GM23248 (cell line): ENCODE results near the gene HOXC12. TPM values are rescaled to one million over a fixed set of nuclear protein-coding genes. Genes with fewer than 3 reads are reported as not detected.

Experiments
- DNase-seq: peaks from one replicate; pipeline ENCODE4 v3.0.0-alpha.2; 2015
- H2AFZ ChIP-seq: fragments of 200-600 bp; sonication (generic); 2 replicates; pipeline ENCODE4 v1.6.1; 2016; ENCODE audit warnings: antibody characterized with exemption
- H3F3A ChIP-seq: fragments of 200-600 bp; sonication (generic); 2 replicates; pipeline ENCODE4 v1.6.1; 2016; ENCODE audit warnings: mild to moderate bottlenecking, antibody characterized with exemption, mixed run types; ENCODE audit not compliant: insufficient read depth
- H3K27ac ChIP-seq: fragments of 200-600 bp; sonication (generic); 2 replicates; pipeline ENCODE4 v1.5.1; 2016; ENCODE audit warnings: mild to moderate bottlenecking
- H3K27me3 ChIP-seq: fragments of 200-600 bp; sonication (generic); replicated peaks from 2 replicates; pipeline ENCODE4 v1.6.1; 2016; ENCODE audit warnings: mild to moderate bottlenecking; ENCODE audit not compliant: insufficient read depth
- H3K36me3 ChIP-seq: fragments of 200-600 bp; sonication (generic); 2 replicates; pipeline ENCODE4 v1.6.1; 2016; ENCODE audit warnings: low read depth, mild to moderate bottlenecking
- H3K4me1 ChIP-seq: fragments of 200-600 bp; sonication (generic); 2 replicates; pipeline ENCODE4 v1.6.1; 2016; ENCODE audit warnings: mild to moderate bottlenecking; ENCODE audit not compliant: insufficient read depth
- H3K4me2 ChIP-seq: fragments of 200-600 bp; sonication (generic); one replicate; pipeline ENCODE4 v1.6.1; 2016; ENCODE audit warnings: mild to moderate bottlenecking; ENCODE audit not compliant: unreplicated experiment
- H3K4me3 ChIP-seq: fragments of 200-600 bp; sonication (generic); 2 replicates; pipeline ENCODE4 v1.5.1; 2016; ENCODE audit warnings: mild to moderate bottlenecking
- H3K79me2 ChIP-seq: fragments of 200-600 bp; sonication (generic); 2 replicates; pipeline ENCODE4 v1.6.1; 2016; ENCODE audit warnings: mild to moderate bottlenecking; ENCODE audit not compliant: insufficient read depth
- H3K9ac ChIP-seq: fragments of 200-600 bp; sonication (generic); 2 replicates; pipeline ENCODE4 v1.6.1; 2016; ENCODE audit warnings: mild to moderate bottlenecking
- H3K9me2 ChIP-seq: fragments of 200-600 bp; sonication (generic); 2 replicates; pipeline ENCODE4 v1.6.1; 2016; ENCODE audit warnings: mixed run types, mild to moderate bottlenecking, moderate library complexity; ENCODE audit not compliant: insufficient read depth
- H3K9me3 ChIP-seq: fragments of 200-600 bp; sonication (generic); one replicate; pipeline ENCODE4 v1.6.1; 2017; ENCODE audit warnings: low read depth
- H4K20me1 ChIP-seq: fragments of 200-600 bp; sonication (generic); 2 replicates; pipeline ENCODE4 v1.6.0; 2016; ENCODE audit not compliant: insufficient read depth
- EZH2 ChIP-seq: fragments of 200-600 bp; sonication (generic); IDR thresholded peaks from 2 replicates; pipeline ENCODE4 v1.6.1; 2018; ENCODE audit warnings: antibody characterized with exemption, mild to moderate bottlenecking; ENCODE audit not compliant: insufficient read depth, poor library complexity, severe bottlenecking
- EZH2phosphoT487 ChIP-seq: fragments of 200-600 bp; sonication (generic); IDR thresholded peaks from 2 replicates; pipeline ENCODE4 v1.6.1; 2018; ENCODE audit warnings: antibody characterized with exemption, moderate library complexity, mild to moderate bottlenecking, low read depth; ENCODE audit not compliant: insufficient read depth
- WGBS, 2 experiments: methylation state at CpG; one replicate each; pipeline ENCODE4 v1.1.6; 2015 to 2017; ENCODE audit warnings: low lambda C conversion rate in 2 of 2, low coverage in 1 of 2; ENCODE audit errors: missing lambda C conversion rate in 2 of 2; 5-methylcytosine and 5-hydroxymethylcytosine counted together
- in situ Hi-C: fragments of 300-500 bp; cut with MboI; formaldehyde crosslinking; loops from 2 replicates; pipeline ENCODE4 v1.15.0; 2020
- polyA plus RNA-seq: library from polyadenylated mRNA; unstranded; fragments of >200 nt; fragmentation: Nextera tagmentation; extraction: Ambion mirVana; gene quantifications from 2 replicates; pipeline ENCODE4 v1.2.1, GENCODE V29; 2016
- total RNA-seq: library from RNA; depleted of rRNA; stranded (reverse); fragments of >200 nt; shearing (Covaris generic); gene quantifications from 2 replicates; pipeline ENCODE4 v1.2.3, GENCODE V29; 2014

HOXC12 gene
- total and polyA plus RNA-seq, 2 experiments from 2014 or later: not detected

- Histone ChIP-seq H3K9me3 (no peaks in the 10 kb centered on the region), H3K4me3 (no peak overlapping the region), H3K4me2 (no peak overlapping the region), H4K20me1 (no peaks in the 10 kb centered on the region), H3K36me3 (no peaks in the 10 kb centered on the region), H3F3A (no peaks in the 10 kb centered on the region), H3K4me1 (no peaks in the 10 kb centered on the region), H3K79me2 (no peaks in the 10 kb centered on the region), H2AFZ (no peak overlapping the region), H3K9ac (no peak overlapping the region), H3K27ac (no peak overlapping the region), H3K9me2 (no peaks in the 10 kb centered on the region), H3K27me3 (peaks cover 100% of the 10 kb centered on the region)
- WGBS, 2 experiments: 24 to 25% methylated on average over 4 of the region's 4 CpGs
- in situ Hi-C loops: no loop called here
- DNase-seq: no peak
- no peak for TF ChIP-seq EZH2
- no peak for TF ChIP-seq EZH2phosphoT487
These were observed 22.7 kb upstream of the HOXC12 start for GRCh38 chr12:53931844-53932581.

DNA sequence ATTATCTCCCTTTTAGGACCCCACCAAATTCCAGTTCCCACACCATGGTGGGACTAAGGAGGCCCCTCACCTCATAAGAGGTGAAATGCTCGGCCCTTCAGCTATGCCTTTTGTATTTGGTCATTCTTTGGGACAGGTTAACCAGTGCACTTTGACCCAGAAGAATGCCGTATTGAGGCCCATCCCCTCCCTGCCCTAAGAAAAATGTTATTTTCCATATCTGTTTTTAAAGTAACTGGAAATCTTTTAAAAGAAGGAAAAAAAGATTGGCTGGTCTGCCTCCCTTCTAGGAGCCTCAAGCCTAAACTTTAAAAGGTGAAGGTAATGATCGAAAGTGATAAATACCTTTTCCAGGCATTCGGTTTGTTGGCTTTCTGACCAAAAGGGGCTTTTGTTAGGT is 21.8 kb upstream of the HOXC12 start:
- Histone ChIP-seq H3K79me2 (no peaks in the 10 kb centered on the region), H3F3A (no peaks in the 10 kb centered on the region), H2AFZ (no peak overlapping the region), H3K9me3 (no peaks in the 10 kb centered on the region), H3K9me2 (no peaks in the 10 kb centered on the region), H3K9ac (no peak overlapping the region), H3K27ac (no peak overlapping the region), H3K4me3 (no peak overlapping the region), H3K4me2 (no peak overlapping the region), H3K4me1 (no peaks in the 10 kb centered on the region), H3K36me3 (no peaks in the 10 kb centered on the region), H3K27me3 (peaks cover 100% of the 10 kb centered on the region), H4K20me1 (no peaks in the 10 kb centered on the region)
- no peak for TF ChIP-seq EZH2
- TF ChIP-seq EZH2phosphoT487: no peak
- DNase-seq: no peak
- in situ Hi-C loops: no loop called here
- WGBS, 2 experiments: 63 to 64% methylated on average over 4 of the region's 4 CpGs

DNA sequence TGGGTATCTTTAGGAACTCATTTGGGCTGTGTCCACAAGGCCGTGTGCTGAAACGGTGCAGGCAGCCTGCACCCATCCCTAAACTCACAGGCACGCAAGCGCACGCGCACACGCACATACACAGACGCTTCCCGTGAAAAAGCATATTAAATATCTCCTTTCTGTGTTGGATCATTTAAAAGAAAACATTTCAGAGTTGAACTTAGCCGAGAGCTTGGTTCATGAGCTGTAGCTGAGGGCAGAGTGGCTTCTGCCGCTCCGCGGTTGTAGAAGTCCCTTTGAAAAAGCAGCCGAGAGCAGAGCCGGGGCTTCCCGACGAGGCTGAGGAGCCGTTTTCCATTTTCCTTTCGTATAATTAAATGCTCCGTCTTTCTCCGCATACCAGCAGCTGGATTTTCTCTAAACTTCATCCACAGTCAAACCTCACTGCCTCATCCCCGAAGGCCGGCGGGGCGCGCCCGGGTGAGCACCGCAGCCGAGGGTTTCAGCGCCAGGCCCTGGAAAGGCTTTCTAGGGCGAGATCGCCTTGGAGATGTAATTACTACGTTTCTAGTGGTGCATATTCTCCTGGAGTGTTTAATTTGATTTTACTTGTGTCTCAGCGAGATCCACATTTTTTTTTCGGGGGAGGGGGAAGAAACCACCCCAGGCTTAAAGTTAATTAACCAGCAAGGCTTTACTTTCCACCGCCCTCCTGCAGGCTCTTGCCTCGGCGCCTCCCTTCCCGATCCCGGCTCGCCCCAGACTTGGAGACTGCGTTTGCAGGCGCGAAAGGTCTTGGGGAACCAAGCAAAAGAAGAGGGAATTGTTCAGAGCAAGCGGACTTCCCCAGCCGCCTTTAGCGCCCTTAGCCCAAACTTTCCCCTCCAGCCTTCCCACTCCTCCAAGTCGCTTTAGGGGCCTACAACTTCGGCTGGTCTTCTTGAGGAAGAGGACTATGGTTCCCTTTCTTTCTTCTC is 19.0 kb upstream of the HOXC12 start:
- peak overlapping the region; percentile 19 for H3K4me3 ChIP-seq
- TF ChIP-seq EZH2 (peak; percentile 99), EZH2phosphoT487 (peak; percentile 57; the same call in 1 of the 2 replicates)
- H3K9me3 ChIP-seq: no peaks in the 10 kb centered on the region
- no peak overlapping the region for H3K27ac ChIP-seq
- H4K20me1 ChIP-seq: no peaks in the 10 kb centered on the region
- 16 to 19% methylated on average over 49 of the region's 49 CpGs for WGBS, 2 experiments
- H3K36me3 ChIP-seq: no peaks in the 10 kb centered on the region
- peak overlapping the region; percentile 25 for H3K4me2 ChIP-seq
- peak overlapping the region; percentile 19; the same call in 1 of the 2 replicates for H2AFZ ChIP-seq
- H3K79me2 ChIP-seq: no peaks in the 10 kb centered on the region
- H3K9me2 ChIP-seq: no peaks in the 10 kb centered on the region
- peak; percentile 29 for DNase-seq
- in situ Hi-C loops: no loop called here
- H3K27me3 ChIP-seq: peaks cover 100% of the 10 kb centered on the region
- H3F3A ChIP-seq: no peaks in the 10 kb centered on the region
- H3K4me1 ChIP-seq: no peaks in the 10 kb centered on the region
- H3K9ac ChIP-seq: no peak overlapping the region

GRCh38 chr12:53937099-53937498 is 17.6 kb upstream of the HOXC12 start:
- 11 to 12% methylated on average over 12 of the region's 12 CpGs for WGBS, 2 experiments

More at GRCh38 chr12:53937099-53937498, 17.6 kb upstream of the HOXC12 start:
- Histone ChIP-seq H2AFZ (no peak overlapping the region), H3K4me1 (no peaks in the 10 kb centered on the region), H3K36me3 (no peaks in the 10 kb centered on the region), H3K9me3 (no peaks in the 10 kb centered on the region), H3K9ac (no peak overlapping the region), H3K9me2 (no peaks in the 10 kb centered on the region), H3F3A (no peaks in the 10 kb centered on the region), H3K4me3 (no peak overlapping the region), H3K79me2 (no peaks in the 10 kb centered on the region), H3K4me2 (no peak overlapping the region), H3K27ac (no peak overlapping the region), H4K20me1 (no peaks in the 10 kb centered on the region), H3K27me3 (peaks cover 99% of the 10 kb centered on the region)
- TF ChIP-seq EZH2 (no peak), EZH2phosphoT487 (no peak)
- no peak for DNase-seq
- in situ Hi-C loops: no loop called here
